ENCODE data around the gene ADCYAP1R1. TPM values are rescaled to one million over a fixed set of nuclear protein-coding genes. Genes with fewer than 3 reads are reported as not detected.
A peak's percentile ranks its signal among the peaks of the same experiment; 100 is the strongest.

Gene ADCYAP1R1
- total and polyA plus RNA-seq, 2 of the 8 experiments (the other 6 are each of a cell fraction or from before 2014, with no cell fraction given), result 14.4 to 14.6 TPM

GRCh38 chr7:31123321-31123720, 71.2 kb downstream of the ADCYAP1R1 start:
- CTCF ChIA-PET (ENCODE audit: partially characterized antibody), result interaction anchor here (0.6 to 16.1 kb wide), 49 partner anchors 10 to 1097 kb away, joined by 3 to 517 read pairs (median 6); partner anchors contain the start of gene GHRHR
- Histone ChIP-seq H4K91ac (replicated peaks; ENCODE audit: insufficient read length, low read length) (no peak overlapping the region), H3K27me3 (replicated peaks in 1 of 4; ENCODE audit: control insufficient read depth in 3 of 4, extremely low read depth in 1 of 4, insufficient read depth in 3 of 4, low read length in 3 of 4) (no peaks in the 10 kb centered on the region; a peak in 2 of 7 replicates), H3K4me2 (ENCODE audit: insufficient read depth in 1 of 2, low read depth in 2 of 2, low read length in 2 of 2) (no peak overlapping the region), H3K23me2 (ENCODE audit: low read depth, low read length) (no peaks in the 10 kb centered on the region), H2BK120ac (replicated peaks; ENCODE audit: low read depth, low read length) (no peak overlapping the region), H3K18ac (ENCODE audit: extremely low read depth, low read length) (no peak overlapping the region), H3K56ac (replicated peaks; ENCODE audit: insufficient read length, low read depth, low read length) (no peak overlapping the region), H3K27ac (ENCODE audit: low read depth, low read length) (no peak overlapping the region), H3K14ac (ENCODE audit: insufficient read length) (no peak overlapping the region), H2AK5ac (ENCODE audit: low read depth, low read length) (no peak overlapping the region), H2BK12ac (ENCODE audit: low read depth, low read length) (no peak overlapping the region; the same call in 1 of the 2 replicates), H2AFZ (ENCODE audit: low read length) (no peak overlapping the region), H4K8ac (ENCODE audit: extremely low read depth, insufficient read depth, low read length) (no peak overlapping the region), H3K36me3 (ENCODE audit: control insufficient read depth in 2 of 4, insufficient read depth in 4 of 4, low read length in 3 of 4) (no peaks in the 10 kb centered on the region), H4K20me1 (replicated peaks in 1 of 2; ENCODE audit: control insufficient read depth in 1 of 2, insufficient read depth in 2 of 2, low read length in 2 of 2) (no peaks in the 10 kb centered on the region), H3K4me3 (ENCODE audit: extremely low read depth in 1 of 4, insufficient read depth in 2 of 4, low read depth in 3 of 4, low read length in 4 of 4) (no peak overlapping the region), H3K9ac (replicated peaks in 1 of 4; ENCODE audit: extremely low read depth in 1 of 4, low read depth in 3 of 4, low read length in 3 of 4) (no peak overlapping the region), H3K23ac (ENCODE audit: insufficient read length) (no peak overlapping the region), H2BK20ac (ENCODE audit: low read length) (peak overlapping the region; percentile 57; the same call in 1 of the 2 replicates), H2BK5ac (ENCODE audit: low read depth, low read length) (no peak overlapping the region), H4K5ac (ENCODE audit: insufficient read length, low read depth, low read length) (no peak overlapping the region), H3K9me3 (ENCODE audit: insufficient read depth in 2 of 2, low read depth in 1 of 2, low read length in 1 of 2) (no peaks in the 10 kb centered on the region), H2BK15ac (ENCODE audit: low read length) (peak overlapping the region; percentile 19; the same call in 1 of the 2 replicates), H3K79me1 (ENCODE audit: low read depth, low read length) (no peaks in the 10 kb centered on the region), H3K79me2 (ENCODE audit: control insufficient read depth in 1 of 2, insufficient read depth in 2 of 2, low read length in 2 of 2) (no peaks in the 10 kb centered on the region), H3K4ac (replicated peaks; ENCODE audit: insufficient read length, low read depth, low read length) (no peak overlapping the region), H3K4me1 (replicated peaks in 1 of 4; ENCODE audit: control insufficient read depth in 3 of 4, insufficient read depth in 4 of 4, low read length in 3 of 4) (peaks cover 0 to 3% (median 1%) of the 10 kb centered on the region in 4 experiments; a peak in 4 of 7 replicates)
- POLR2A ChIA-PET (ENCODE audit: partially characterized antibody), result interaction anchor here (1.4 to 2.0 kb wide), 2 partner anchors 66 to 139 kb away, joined by 3 to 17 read pairs; no protein-coding TSS in a partner anchor
- 80% methylated on average over 6 of the region's 6 CpGs; no CpG with 5 or more reads in 1 of the 2 experiments for WGBS, 2 experiments (ENCODE audit: extremely low coverage in 1 of 2, insufficient coverage in 1 of 2, insufficient read length in 1 of 2, insufficient replicate concordance in 2 of 2, low coverage in 1 of 2, low lambda C conversion rate in 2 of 2, missing lambda C conversion rate in 1 of 2)
- FAIRE-seq (no peak), DNase-seq (ENCODE audit: low read depth in 1 of 2, low spot score in 2 of 2) (peak in 1 of 2 experiments; percentile 38)
- TF ChIP-seq SP1 (IDR thresholded peaks at IDR 0.05; ENCODE audit: low read depth, low read length) (no peak), JUND (IDR thresholded peaks at IDR 0.05; ENCODE audit: low read length) (no peak), SIRT6 (IDR thresholded peaks at IDR 0.05; ENCODE audit: low read length) (no peak), ZNF274 (IDR thresholded peaks at IDR 0.05; ENCODE audit: borderline replicate concordance, extremely low read depth, low read length) (no peak), CHD1 (IDR thresholded peaks at IDR 0.05; ENCODE audit: low read depth, low read length) (no peak), NRF1 (IDR thresholded peaks at IDR 0.05; ENCODE audit: low read depth, low read length) (no peak), SP4 (IDR thresholded peaks at IDR 0.05; ENCODE audit: low read length) (no peak), E2F6 (IDR thresholded peaks at IDR 0.05) (no peak), ATF2 (IDR thresholded peaks at IDR 0.05; ENCODE audit: low read length) (no peak), CBX8 (IDR thresholded peaks at IDR 0.05; ENCODE audit: borderline replicate concordance, low read depth, low read length) (no peak), KDM4A (IDR thresholded peaks at IDR 0.05; ENCODE audit: low read depth, low read length, severe bottlenecking) (no peak), SUZ12 (IDR thresholded peaks at IDR 0.05; ENCODE audit: low read length) (no peak)
